ENCODE measurements around the gene SLC35E2B.
"Not testable (repeated sequence)": the region's sequence is repeated elsewhere in the genome, so short reads cannot be mapped to it uniquely, and the experiment has no call there.

Gene SLC35E2B

DNA sequence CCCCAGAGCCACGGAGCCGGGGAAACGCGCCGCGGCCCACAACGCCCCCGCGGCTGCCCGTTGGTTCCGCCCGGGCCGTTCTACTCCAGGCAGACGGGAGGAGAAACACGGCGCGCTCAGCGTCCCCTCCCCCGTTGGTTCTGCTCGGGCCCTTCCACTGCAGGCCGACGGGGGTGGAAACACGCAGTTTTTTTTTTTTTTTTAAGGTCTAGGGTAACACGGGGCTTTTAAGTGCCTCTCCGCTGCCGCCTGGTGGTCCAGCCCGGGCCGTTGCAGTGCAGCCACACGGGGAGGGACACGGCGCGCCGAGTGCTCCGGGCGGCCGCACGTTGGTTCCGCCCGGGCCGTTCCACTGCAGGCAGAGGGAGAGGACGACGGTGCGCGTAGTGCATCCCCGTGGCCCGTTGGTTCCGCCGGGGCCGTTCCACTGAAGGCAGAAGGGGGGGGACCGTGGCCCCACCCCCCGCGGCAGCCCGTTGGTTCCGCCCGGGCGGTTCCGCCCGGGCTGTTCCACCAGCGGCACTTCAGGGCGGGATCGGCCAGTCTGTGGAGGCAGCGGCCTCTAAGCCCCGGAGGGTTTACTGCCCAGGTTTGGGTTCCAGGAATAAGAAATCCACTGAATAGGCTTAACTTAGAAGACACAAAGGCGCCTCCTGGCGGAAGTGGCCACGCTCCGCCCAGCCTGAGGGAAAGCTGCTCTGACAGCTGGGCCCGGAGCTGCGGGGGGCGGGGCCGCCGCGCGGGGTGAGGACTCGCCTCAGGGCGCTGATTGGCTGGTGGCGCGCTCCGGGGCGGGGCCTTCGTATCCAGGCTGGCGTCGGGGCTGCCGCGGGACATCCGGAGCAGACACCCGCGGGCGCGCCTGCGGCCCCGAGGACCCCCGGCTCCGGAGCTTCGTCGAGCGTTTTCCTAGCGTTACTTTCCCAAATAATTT is at the start of gene SLC35E2B:
Gene SLC35E2B, minus strand, starts transcription at position 82 of the 934 bp plus-strand sequence. CDS start 16,096 bp downstream, outside the sequence.
- in situ Hi-C loops (cut with HindIII; ENCODE audit: low sequenced_read_pairs) = not testable (repeated sequence)

DNA sequence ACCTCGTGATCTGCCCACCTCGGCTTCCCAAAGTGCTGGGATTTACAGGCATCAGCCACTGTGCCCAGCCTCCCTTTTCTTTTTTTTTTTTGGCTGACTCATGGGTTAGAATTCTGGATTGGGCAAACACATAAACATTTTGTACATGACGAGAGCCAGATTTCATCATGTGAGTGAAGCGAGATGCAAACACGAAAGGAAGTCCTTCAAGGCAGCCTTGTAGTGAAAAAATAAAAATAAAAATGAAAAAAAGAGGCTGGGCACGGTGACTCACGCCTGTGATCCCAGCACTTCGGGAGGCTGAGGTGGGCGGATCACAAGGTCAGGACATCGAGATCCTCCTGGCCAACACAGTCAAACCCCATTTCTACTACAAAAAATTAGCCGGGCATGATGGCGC is 48.4 kb upstream of the SLC35E2B start:
- in situ Hi-C loops (cut with HindIII; ENCODE audit: low sequenced_read_pairs) = not testable (repeated sequence)

DNA sequence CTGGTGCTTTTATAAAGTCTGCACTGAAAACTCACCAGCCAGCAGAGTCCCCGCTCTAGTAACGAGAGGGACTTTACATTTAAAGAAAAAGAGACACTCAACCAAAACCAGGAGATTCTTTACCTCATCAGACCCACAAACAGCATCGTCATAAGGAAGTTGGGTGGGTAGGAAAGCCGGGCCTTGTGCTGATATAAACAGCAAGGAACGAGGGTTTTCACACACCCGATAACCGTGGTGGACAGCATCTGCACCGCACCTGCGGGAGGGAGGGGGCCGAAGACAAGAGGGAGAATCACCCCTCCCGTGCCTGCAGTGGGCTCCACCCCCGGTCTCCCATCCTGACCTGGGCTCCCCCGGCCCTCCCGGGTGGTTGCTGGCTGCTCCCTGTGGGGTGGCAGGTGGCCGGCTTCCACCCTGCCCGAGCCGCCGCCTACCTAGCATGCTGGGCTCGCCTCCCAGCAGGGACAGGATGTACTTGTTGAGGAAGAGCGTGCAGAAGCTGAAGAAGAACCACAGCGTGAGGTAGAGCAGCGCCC is 46.3 kb upstream of the SLC35E2B start:
- in situ Hi-C loops (cut with HindIII; ENCODE audit: low sequenced_read_pairs) = not testable (repeated sequence)

DNA sequence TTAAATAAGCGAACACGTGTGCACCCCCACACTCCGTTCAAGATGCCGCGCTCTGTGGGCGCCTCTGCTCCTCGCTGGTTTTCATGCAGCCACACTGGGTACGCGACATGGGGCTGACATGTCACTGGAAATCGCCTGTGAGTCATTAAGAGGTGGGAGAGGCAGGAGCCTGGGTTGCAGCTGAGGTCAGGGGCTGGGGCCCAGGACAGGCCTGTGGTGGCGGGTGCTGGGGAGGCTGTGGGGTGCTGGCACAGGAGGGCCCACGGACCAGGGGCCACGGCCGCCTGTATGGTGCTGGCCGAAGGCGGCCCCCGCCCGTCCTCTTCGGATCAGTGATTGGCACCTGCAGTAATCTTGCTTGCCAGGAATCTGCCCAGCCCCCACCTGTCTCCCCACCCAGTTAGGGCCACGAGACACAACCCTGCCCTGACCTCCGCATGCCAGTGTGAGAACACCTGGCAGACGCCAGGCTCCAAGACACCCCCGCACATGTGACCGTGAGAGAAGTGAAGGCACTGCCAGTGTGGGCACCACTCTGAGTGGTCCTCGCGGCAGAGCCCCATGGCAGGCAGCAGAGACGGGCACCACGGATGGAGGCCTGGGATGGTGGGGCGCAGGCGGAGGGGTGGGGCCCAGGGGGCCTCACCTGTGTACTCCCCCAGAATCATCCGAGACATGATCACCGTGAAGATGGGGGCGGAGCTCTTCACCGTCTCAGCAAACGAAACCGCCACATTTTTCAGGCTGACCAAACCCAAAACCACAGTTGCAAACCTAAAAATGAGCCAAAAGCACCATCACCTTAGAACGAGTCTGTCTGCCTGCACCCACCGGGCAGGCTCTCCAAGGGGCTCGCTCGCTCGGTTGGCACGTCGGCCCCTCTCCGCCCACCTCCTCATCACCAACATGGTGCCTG is 45.3 kb upstream of the SLC35E2B start:
- in situ Hi-C loops (cut with HindIII; ENCODE audit: low sequenced_read_pairs) = not testable (repeated sequence)

DNA sequence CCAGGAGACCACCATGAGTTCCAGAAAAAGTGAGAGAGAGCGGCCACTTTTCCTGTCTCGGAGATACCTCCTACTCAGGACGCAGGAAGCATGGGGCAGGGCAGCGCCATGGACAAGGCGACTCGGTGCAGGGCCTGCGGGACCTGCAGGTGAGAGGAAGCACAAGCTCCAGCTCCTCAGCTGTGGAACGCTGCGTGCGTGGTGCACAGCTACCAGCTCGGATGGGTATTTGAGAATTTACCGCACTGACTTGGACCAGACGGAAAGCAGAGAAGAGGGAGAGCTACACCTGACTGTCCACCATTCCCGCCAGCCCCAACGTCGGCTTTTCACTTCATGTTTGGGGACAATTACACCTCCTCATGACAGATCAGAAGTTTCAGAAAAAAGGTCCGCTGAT is 39.8 kb upstream of the SLC35E2B start:
- in situ Hi-C loops (cut with HindIII; ENCODE audit: low sequenced_read_pairs) = no loop called here

DNA sequence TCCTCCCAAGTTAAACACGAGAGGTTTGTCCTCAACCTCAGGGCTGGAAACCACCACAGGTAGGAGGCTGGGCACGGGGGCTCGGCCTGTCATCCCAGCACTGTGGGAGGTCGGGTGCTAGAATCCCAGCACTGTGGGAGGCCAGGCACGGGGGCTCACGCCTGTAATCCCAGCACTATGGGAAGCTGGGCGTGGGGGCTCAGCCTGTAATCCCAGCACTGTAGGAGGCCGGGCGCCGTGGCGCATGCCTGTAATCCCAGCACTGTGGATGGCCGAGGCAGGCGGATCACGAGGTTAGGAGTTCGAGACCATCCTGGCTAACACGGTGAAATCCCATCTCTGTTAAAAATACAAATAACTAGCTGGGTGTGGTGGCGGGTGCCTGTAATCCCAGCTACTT is 38.3 kb upstream of the SLC35E2B start:
- in situ Hi-C loops (cut with HindIII; ENCODE audit: low sequenced_read_pairs) = no loop called here

DNA sequence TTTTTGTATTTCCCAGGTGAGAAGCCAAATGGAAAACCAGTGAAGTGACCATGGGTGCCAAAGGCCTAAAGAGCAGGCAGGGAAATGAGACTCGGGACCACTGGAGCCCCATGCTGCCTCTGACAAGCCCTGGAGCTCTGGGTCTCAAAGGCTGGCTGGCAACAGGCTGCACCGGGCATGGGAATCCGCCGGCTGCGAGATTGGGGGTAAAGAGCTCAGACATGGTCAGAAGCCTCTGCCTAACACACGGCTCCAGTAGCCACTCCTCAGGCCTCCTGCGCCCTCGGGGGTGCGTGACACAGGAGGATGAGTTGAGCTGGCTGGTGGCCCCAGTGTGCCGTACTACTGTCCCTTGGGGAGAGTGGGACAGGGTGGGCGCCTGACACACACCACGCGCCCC is 37.6 kb upstream of the SLC35E2B start:
- in situ Hi-C loops (cut with HindIII; ENCODE audit: low sequenced_read_pairs) = not testable (repeated sequence)

DNA sequence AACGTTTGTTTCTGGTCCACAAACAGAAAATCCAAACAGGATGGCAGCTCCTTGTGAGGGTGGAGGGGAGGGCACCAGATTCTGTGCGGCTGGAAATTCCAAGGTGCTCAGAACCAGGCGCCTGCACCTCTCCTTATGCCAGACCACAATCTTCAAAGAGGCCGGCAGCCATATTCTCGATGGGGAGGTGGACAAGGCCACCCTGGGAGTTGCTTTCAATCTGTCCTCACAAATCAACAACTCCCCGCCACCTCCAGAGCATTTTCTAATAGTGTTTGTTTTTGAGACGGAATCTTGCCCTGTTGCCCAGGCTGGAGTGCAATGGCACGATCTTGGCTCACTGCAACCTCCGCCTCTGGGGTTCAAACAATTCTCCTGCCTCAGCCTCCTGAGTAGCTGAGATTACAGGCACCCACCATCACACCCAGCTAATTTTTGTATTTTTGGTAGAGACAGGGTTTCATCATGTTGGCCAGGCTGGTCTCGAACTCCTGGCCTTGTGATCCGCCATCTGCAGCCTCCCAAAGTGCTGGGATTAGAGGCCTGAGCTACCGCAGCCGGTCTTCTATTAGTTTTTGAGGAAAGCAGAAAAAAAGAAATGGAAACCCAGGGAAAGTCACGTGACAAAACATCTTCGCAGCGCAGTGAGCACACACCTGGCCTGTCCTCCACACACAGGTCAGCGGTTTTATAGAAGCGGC is 36.7 kb upstream of the SLC35E2B start:
- in situ Hi-C loops (cut with HindIII; ENCODE audit: low sequenced_read_pairs) = not testable (repeated sequence)

DNA sequence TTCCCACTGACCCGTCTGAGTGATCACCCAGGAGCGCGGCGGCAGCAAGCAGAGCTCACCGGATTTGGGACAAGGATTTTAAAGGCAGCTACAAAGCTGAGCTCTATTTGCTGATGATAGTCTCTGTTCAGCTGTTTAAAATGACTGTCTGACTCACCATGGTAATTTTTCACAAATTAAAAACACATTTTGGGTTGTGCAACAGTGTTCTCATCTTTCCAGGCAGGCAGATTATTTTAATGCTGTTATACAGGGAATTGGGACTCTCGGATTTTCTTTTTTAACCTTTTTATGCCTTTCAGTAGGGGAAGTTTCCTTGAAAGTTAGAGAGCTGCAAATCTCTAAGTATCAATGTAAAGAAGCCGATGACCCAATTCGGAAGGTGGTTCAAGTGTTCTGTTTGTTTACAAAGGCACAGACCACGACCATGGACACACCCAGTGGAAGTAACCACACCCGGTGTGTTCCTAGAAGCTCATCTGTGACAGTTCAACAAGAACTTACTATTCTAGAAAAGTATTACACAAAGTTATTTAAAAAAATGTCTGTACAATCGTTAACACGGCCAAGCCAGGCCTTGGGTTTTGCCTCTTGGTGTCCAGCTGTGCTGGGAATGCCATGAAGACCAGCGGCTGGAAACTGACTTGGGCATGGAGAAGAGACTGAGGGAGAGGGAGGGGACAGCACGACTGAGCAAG is 35.9 kb upstream of the SLC35E2B start:
- in situ Hi-C loops (cut with HindIII; ENCODE audit: low sequenced_read_pairs) = not testable (repeated sequence)

DNA sequence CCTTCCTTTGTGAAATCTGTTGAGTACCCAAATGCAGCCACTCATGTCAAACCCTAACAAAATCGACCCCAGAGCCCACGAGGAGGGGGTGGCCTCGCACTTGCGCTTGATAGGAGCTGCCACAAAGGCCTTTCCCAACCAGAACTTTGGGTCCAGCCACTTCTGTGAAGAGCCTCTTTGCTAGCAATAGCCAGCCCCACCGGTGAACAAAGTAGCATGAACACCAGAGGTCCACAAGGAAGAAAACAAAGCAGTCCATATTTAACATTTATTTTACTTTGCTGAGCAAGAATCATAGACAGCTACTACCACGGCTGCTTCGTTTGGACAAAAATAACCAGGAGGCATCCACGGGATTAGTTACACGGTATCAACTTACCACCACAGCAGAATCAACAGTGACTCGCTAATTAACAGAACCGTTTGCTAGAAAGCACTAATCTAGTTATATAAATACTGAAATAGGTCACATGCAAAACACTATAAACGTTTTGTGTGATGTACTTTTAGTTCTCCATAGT is 34.6 kb upstream of the SLC35E2B start:
- in situ Hi-C loops (cut with HindIII; ENCODE audit: low sequenced_read_pairs) = not testable (repeated sequence)

DNA sequence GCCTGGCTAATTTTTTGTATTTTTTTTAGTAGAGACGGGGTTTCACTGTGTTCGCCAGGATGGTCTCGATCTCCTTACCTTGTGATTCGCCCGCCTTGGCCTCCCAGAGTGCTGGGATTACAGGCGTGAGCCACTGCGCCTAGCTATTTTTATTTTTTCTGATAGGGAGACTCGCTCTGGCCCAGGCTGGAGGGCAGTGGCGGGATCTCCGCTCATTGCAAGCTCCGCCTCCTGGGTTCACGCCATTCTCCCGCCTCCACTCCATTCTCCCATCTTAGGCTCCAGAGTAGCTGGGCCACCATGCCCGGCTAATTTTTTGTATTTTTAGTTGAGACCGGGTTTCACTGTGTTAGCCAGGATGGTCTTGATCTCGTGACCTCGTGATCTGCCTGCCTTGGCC is 33.5 kb upstream of the SLC35E2B start:
- in situ Hi-C loops (cut with HindIII; ENCODE audit: low sequenced_read_pairs) = not testable (repeated sequence)

DNA sequence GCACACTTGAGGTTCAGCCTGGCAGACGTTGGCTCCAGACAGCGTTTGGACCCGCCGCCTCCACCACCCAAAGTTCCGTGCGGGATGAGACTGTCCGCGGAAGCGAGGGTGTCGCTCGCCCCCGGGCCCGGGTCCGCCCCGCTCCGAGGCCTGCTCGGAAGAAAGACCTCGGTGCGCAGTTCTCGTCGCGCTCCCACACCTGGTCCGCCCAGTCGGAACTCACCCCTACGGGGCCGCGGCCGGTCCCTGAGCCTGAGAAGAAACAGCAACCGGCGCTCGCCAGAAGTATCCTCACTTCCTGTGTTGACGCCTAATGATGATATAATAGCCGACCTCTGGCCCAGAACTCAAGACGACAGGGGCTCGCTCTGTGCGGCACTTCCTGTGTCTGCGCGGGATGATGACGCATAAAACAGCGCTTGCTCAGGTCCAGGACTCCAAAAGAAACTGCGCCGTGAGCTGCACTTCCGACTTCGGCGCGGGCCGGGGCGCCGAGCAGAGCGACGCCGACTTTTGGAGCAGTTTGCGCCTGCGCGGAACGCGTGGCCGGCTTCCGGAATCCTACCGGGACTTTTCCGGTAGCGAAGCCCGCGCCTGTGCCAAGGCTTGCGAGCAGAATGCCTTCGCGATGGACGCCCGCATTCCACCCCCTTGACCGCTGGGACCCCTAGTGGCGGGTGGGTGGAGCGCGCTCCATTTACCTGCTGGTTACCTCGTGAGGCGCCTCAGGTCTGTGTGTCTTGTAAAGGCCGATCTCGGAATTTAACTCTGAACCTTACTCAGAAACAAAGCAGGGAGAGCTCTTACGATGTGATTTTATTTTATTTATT is 31.7 kb upstream of the SLC35E2B start, which contains the start of gene CDK11A:
Gene CDK11A, minus strand, starts transcription at position 323 of the 830 bp plus-strand sequence. CDS start 1,539 bp downstream, outside the sequence.
- in situ Hi-C loops (cut with HindIII; ENCODE audit: low sequenced_read_pairs) = not testable (repeated sequence)

DNA sequence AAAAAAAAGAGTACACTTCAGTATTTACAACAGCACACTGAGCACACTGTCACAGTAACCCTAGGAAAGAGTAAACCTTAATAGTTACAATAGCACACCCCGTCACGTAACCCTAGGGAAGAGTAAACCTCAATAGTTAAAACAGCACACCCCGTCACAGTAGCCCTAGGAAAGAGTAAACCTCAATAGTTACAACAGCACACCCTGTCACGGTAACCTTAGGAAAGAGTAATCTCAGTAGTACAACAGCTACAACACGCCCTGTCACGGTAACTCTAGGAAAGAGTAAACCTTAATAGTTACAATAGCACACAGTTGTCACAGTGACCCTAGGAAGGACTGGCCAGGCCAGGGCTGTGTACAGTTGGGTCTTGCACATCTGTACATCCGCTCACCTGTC is 28.6 kb upstream of the SLC35E2B start:
- in situ Hi-C loops (cut with HindIII; ENCODE audit: low sequenced_read_pairs) = no loop called here

DNA sequence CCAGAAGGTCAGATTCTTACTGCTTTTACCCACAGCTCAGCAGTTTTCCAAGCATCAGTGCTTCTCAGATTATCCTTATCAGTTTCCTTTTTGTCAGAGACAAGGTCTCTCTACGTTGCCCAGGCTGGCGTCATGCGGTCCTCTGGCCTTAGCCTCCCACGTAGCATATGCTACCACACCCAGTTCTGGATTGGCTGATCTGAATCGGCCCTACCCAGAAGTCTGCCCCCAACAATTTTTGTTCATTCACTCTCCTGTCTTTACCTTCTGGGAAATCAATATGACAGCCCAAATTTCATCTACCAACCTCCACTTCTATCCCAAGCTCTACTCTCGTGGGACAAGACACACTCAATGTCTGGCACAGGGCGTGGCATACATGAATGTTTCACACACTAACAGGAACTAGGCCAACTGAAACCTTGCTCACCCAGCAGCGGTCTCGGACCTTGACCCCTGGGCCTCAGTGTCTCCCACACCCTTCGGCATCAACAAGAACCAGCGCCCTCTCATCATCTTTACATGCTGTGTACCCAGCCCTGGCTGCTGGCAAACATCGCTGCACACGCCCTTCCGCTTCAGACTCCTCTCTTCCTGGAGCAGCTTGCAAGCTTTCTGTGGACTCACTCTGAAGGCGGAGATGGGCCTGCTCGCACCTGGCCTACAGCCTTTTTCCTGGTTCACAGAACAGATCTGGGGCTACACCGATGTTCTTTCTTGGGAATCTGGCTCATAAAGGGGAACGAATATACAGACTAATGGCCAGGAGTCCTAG is 22.7 kb upstream of the SLC35E2B start:
- in situ Hi-C loops (cut with HindIII; ENCODE audit: low sequenced_read_pairs) = not testable (repeated sequence)

DNA sequence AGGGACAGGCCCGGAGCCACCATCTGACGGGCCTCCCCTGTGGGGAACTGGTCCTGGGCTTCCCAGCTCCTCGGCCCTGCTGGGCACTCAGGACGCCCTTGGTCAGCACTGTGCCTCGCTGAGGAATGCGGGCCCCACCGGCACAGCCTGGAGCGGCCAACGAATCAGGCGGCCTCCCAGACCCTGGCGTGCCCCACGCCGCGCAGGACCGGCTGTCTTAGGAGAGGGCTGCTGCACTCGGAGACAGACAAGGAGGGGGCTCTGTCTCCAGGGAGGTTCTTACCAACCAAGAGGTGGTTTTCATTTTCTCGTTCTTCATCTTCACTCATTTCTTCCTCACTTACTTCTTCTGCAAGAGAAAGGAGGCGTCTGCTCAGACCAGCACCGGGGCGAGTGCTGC is 15.3 kb upstream of the SLC35E2B start:
- in situ Hi-C loops (cut with HindIII; ENCODE audit: low sequenced_read_pairs) = not testable (repeated sequence)

DNA sequence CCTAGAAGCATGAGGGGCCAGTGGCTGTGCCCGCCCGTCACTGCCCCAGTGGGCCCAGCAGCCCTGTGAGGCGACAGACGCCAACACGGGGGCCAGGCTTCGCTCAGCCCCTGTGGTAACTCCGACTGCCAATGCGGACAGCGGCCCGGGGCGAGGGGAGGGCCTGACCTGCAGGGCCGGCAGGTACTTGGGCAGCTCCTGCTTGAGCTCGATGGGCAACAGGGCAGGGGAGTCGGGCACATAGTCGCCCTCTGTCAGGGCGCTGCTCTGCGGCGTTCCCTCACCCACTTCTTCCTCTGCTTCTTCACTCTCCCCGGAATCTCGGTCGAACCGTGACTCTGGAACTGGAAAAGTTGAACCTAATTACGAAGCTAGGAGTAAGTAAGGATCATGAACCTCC is 14.6 kb upstream of the SLC35E2B start:
- in situ Hi-C loops (cut with HindIII; ENCODE audit: low sequenced_read_pairs) = not testable (repeated sequence)

DNA sequence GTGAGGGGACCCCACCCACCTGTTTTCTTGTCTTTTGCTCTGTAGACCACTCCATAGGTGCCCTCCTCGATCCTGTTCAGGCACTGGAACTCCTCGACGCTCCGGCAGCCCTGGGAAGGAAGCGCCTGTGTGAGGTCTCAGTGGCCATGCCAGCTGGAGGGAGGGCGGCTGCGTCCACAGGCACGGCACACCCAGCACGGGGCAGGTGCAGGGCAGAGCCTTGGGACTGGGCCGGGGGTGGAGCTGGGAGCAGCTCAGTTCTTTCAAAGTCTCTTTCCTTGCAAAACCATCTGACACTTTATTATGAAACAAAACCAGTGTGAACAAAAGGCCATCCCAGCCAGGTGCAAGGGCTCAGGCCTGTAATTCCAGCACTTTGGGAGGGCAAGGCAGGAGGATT is 13.0 kb upstream of the SLC35E2B start:
- in situ Hi-C loops (cut with HindIII; ENCODE audit: low sequenced_read_pairs) = not testable (repeated sequence)
